Stimulated activated CD4-positive, alpha-beta T cell treated with anti-CD3 and anti-CD28 coated beads, Interleukin-12 subunit alpha, Interleukin-12 subunit beta, amount 100 ng/mL, for 24 hours (primary cell): ENCODE results near the gene ZMYND11.
"Not testable (repeated sequence)": the region's sequence is repeated elsewhere in the genome, so short reads cannot be mapped to it uniquely, and the experiment has no call there.

ENCODE experiments used
- DNase-seq, 2 experiments: peaks; one replicate each; pipeline ENCODE4 v3.0.0-alpha.2; 2020; ENCODE audit warnings: low read depth in 2 of 2

The ZMYND11 gene

GRCh38 chr10:244227-244626 lies 109.0 kb downstream of the ZMYND11 start:
- DNase-seq: no peak

- no peak for DNase-seq
Observed at GRCh38 chr10:246431-246830, 111.2 kb downstream of the ZMYND11 start.

GRCh38 chr10:247480-247879 lies 112.2 kb downstream of the ZMYND11 start:
- DNase-seq: no peak

GRCh38 chr10:248307-248706 lies 113.1 kb downstream of the ZMYND11 start:
- DNase-seq: no peak

GRCh38 chr10:251982-252582 lies 116.8 kb downstream of the ZMYND11 start:
- DNase-seq: no peak

GRCh38 chr10:260819-261429 lies 125.7 kb downstream of the ZMYND11 start:
- DNase-seq: no peak

GRCh38 chr10:264160-265073 lies 129.2 kb downstream of the ZMYND11 start:
- not testable (repeated sequence) for DNase-seq

- DNase-seq: not testable (repeated sequence)
Observed at GRCh38 chr10:265074-265440, 129.8 kb downstream of the ZMYND11 start.

GRCh38 chr10:265816-266588 lies 130.7 kb downstream of the ZMYND11 start:
- DNase-seq: not testable (repeated sequence)

- no peak for DNase-seq
Observed at GRCh38 chr10:266974-267425, 131.7 kb downstream of the ZMYND11 start.

- DNase-seq: no peak
Observed at GRCh38 chr10:267705-268104, 132.4 kb downstream of the ZMYND11 start.

- DNase-seq: no peak
Observed at GRCh38 chr10:269440-270074, 134.3 kb downstream of the ZMYND11 start.

GRCh38 chr10:271201-271600 lies 135.9 kb downstream of the ZMYND11 start:
- no peak for DNase-seq

GRCh38 chr10:271722-272121 lies 136.5 kb downstream of the ZMYND11 start:
- DNase-seq: no peak

GRCh38 chr10:273088-273487 lies 137.8 kb downstream of the ZMYND11 start:
- DNase-seq: no peak

GRCh38 chr10:274866-275265 lies 139.6 kb downstream of the ZMYND11 start:
- no peak for DNase-seq

- no peak for DNase-seq
Observed at GRCh38 chr10:275680-276079, 140.4 kb downstream of the ZMYND11 start.

GRCh38 chr10:277963-278362 lies 142.7 kb downstream of the ZMYND11 start:
- DNase-seq: no peak

- DNase-seq: no peak
Observed at GRCh38 chr10:278707-279106, 143.5 kb downstream of the ZMYND11 start.

- DNase-seq: no peak
Observed at GRCh38 chr10:279232-279631, 144.0 kb downstream of the ZMYND11 start.

- DNase-seq: no peak
Observed at GRCh38 chr10:279655-280054, 144.4 kb downstream of the ZMYND11 start.
